NB4 (cell line): Measurements from ENCODE around the gene BRF1.

Source experiments
- MAX ChIP-seq: IDR thresholded peaks from 2 replicates; pipeline ENCODE4 v1.6.1; 2011; ENCODE audit warnings: low read depth, low read length
- MYC ChIP-seq: IDR thresholded peaks from 2 replicates; pipeline ENCODE4 v1.6.1; 2011; ENCODE audit warnings: low read depth, low read length
- POLR2A ChIP-seq: IDR thresholded peaks from 2 replicates; pipeline ENCODE4 v1.6.1; 2011; ENCODE audit warnings: mild to moderate bottlenecking; ENCODE audit not compliant: insufficient read length; ENCODE audit errors: extremely low read depth
- TF ChIP-seq, protein P1 (sequence below): IDR thresholded peaks from one replicate; pipeline ENCODE4 v1.5.1; 2012; ENCODE audit warnings: low read depth, low read length

DNA sequence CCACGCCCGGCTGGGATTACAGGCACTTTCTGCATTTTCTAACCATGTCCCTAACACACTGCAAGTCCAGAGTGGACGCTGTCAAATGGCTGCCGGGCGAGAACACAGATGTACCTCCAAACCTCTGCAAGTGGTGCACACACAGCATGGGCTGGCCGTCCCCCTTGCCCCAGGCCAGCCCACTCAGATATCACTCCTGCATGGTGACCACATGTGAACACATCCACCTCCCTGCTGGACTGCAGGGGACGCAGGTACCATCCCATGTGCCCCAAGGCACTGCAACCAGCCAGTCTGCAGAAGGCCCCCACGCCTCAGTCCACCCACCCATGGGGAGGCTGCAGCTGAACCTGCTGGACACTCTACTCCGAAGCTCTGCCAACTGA, 14.0 kb downstream of the BRF1 start:
- TF ChIP-seq MYC = no peak
- TF ChIP-seq, protein P1, sequence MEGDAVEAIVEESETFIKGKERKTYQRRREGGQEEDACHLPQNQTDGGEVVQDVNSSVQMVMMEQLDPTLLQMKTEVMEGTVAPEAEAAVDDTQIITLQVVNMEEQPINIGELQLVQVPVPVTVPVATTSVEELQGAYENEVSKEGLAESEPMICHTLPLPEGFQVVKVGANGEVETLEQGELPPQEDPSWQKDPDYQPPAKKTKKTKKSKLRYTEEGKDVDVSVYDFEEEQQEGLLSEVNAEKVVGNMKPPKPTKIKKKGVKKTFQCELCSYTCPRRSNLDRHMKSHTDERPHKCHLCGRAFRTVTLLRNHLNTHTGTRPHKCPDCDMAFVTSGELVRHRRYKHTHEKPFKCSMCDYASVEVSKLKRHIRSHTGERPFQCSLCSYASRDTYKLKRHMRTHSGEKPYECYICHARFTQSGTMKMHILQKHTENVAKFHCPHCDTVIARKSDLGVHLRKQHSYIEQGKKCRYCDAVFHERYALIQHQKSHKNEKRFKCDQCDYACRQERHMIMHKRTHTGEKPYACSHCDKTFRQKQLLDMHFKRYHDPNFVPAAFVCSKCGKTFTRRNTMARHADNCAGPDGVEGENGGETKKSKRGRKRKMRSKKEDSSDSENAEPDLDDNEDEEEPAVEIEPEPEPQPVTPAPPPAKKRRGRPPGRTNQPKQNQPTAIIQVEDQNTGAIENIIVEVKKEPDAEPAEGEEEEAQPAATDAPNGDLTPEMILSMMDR = no peak
- no peak for TF ChIP-seq POLR2A
- no peak for TF ChIP-seq MAX
